ENCODE measurements around the gene PACS1.

The PACS1 gene

GRCh38 chr11:66146074-66146473 lies 76.0 kb downstream of the PACS1 start:
- no peak for DNase-seq

- DNase-seq = no peak
These were observed 76.9 kb downstream of the PACS1 start for GRCh38 chr11:66146940-66147339.

- DNase-seq = peak in 1 of 3 donors; percentile 28
These were observed 80.1 kb downstream of the PACS1 start for GRCh38 chr11:66150140-66150539.

- DNase-seq = no peak
These were observed 80.7 kb downstream of the PACS1 start for GRCh38 chr11:66150725-66151124.

- no peak for DNase-seq
These were observed 81.2 kb downstream of the PACS1 start for GRCh38 chr11:66151273-66151672.

- DNase-seq = no peak
These were observed 84.0 kb downstream of the PACS1 start for GRCh38 chr11:66154109-66154508.

GRCh38 chr11:66155387-66156073 lies 85.5 kb downstream of the PACS1 start:
- no peak for DNase-seq

GRCh38 chr11:66157182-66157864 lies 87.3 kb downstream of the PACS1 start:
- DNase-seq = no peak

- no peak for DNase-seq
These were observed 88.1 kb downstream of the PACS1 start for GRCh38 chr11:66158156-66158555.

- DNase-seq = no peak
These were observed 89.4 kb downstream of the PACS1 start for GRCh38 chr11:66159324-66159984.

- DNase-seq = no peak
These were observed 90.6 kb downstream of the PACS1 start for GRCh38 chr11:66160709-66161108.

- DNase-seq = no peak
These were observed 98.2 kb downstream of the PACS1 start for GRCh38 chr11:66168289-66168688.

- DNase-seq = peak; percentile 48 to 55 (median 50)
These were observed 102.1 kb downstream of the PACS1 start for GRCh38 chr11:66172146-66172545.

- DNase-seq = no peak
These were observed 106.6 kb downstream of the PACS1 start for GRCh38 chr11:66176650-66177049.

- DNase-seq = no peak
These were observed 108.1 kb downstream of the PACS1 start for GRCh38 chr11:66178183-66178582.

GRCh38 chr11:66178871-66179270 lies 108.8 kb downstream of the PACS1 start:
- no peak for DNase-seq

- no peak for DNase-seq
These were observed 111.7 kb downstream of the PACS1 start for GRCh38 chr11:66181632-66182315.

GRCh38 chr11:66183494-66184048 lies 113.5 kb downstream of the PACS1 start:
- no peak for DNase-seq

GRCh38 chr11:66184728-66185127 lies 114.7 kb downstream of the PACS1 start:
- DNase-seq = no peak

GRCh38 chr11:66186470-66186869 lies 116.4 kb downstream of the PACS1 start:
- no peak for DNase-seq

- DNase-seq = no peak
These were observed 117.4 kb downstream of the PACS1 start for GRCh38 chr11:66187453-66187852.

- DNase-seq = peak in 2 of 3 donors; percentile 18 to 38
These were observed 118.5 kb downstream of the PACS1 start for GRCh38 chr11:66188580-66188979.
